ENCODE results near the gene UBR4. TPM values are rescaled to one million over a fixed set of nuclear protein-coding genes. Genes with fewer than 3 reads are reported as not detected.

The UBR4 gene
- total RNA-seq, 2 experiments from 2014 or later = 139 to 155 TPM

- POLR2A ChIA-PET = no interaction called here
- DNase-seq = no peak
- no peaks in the 10 kb centered on the region for H3K9me3 Mint-ChIP-seq
- no peaks in the 10 kb centered on the region for H3K27me3 Mint-ChIP-seq
- peaks cover 50% of the 10 kb centered on the region for H3K36me3 Mint-ChIP-seq
- H3K4me3 Mint-ChIP-seq = no peak overlapping the region
- no peak overlapping the region for H3K27ac Mint-ChIP-seq
- no peaks in the 10 kb centered on the region for H3K4me1 Mint-ChIP-seq
- ATAC-seq (ENCODE audit: low read depth) = no peak
These were observed 71.7 kb downstream of the UBR4 start for GRCh38 chr1:19138331-19138730.

GRCh38 chr1:19137158-19137557 lies 72.9 kb downstream of the UBR4 start:
- H3K4me1 Mint-ChIP-seq = no peaks in the 10 kb centered on the region
- no peak overlapping the region for H3K27ac Mint-ChIP-seq
- POLR2A ChIA-PET = interaction anchor here (0.7 kb wide), 1 partner anchor 75 kb away, joined by 5 read pairs; no protein-coding TSS in a partner anchor
- DNase-seq (no peak), ATAC-seq (ENCODE audit: low read depth) (no peak)
- H3K36me3 Mint-ChIP-seq = peaks cover 58% of the 10 kb centered on the region
- peaks cover 1% of the 10 kb centered on the region for H3K9me3 Mint-ChIP-seq
- no peaks in the 10 kb centered on the region for H3K27me3 Mint-ChIP-seq
- no peak overlapping the region for H3K4me3 Mint-ChIP-seq

GRCh38 chr1:19133360-19133759 lies 76.7 kb downstream of the UBR4 start:
- H3K27me3 Mint-ChIP-seq = no peaks in the 10 kb centered on the region
- peaks cover 62% of the 10 kb centered on the region for H3K36me3 Mint-ChIP-seq
- ATAC-seq (ENCODE audit: low read depth) (no peak), DNase-seq (no peak)
- no peak overlapping the region for H3K27ac Mint-ChIP-seq
- H3K4me3 Mint-ChIP-seq = no peak overlapping the region
- no peaks in the 10 kb centered on the region for H3K4me1 Mint-ChIP-seq
- peaks cover 1% of the 10 kb centered on the region for H3K9me3 Mint-ChIP-seq
- POLR2A ChIA-PET = no interaction called here

- Mint-ChIP-seq H3K4me3 (no peak overlapping the region), H3K27ac (no peak overlapping the region), H3K9me3 (peaks cover 1% of the 10 kb centered on the region), H3K36me3 (peaks cover 56% of the 10 kb centered on the region), H3K4me1 (peaks cover 8% of the 10 kb centered on the region), H3K27me3 (no peaks in the 10 kb centered on the region)
- DNase-seq = no peak
- no peak for ATAC-seq (ENCODE audit: low read depth)
- POLR2A ChIA-PET = no interaction called here
These were observed 79.6 kb downstream of the UBR4 start for GRCh38 chr1:19130468-19130867.

- H3K9me3 Mint-ChIP-seq = peaks cover 1% of the 10 kb centered on the region
- DNase-seq = no peak
- H3K27ac Mint-ChIP-seq = no peak overlapping the region
- no peaks in the 10 kb centered on the region for H3K27me3 Mint-ChIP-seq
- ATAC-seq (ENCODE audit: low read depth) = no peak
- H3K4me3 Mint-ChIP-seq = no peak overlapping the region
- POLR2A ChIA-PET = no interaction called here
- peaks cover 21% of the 10 kb centered on the region for H3K4me1 Mint-ChIP-seq
- H3K36me3 Mint-ChIP-seq = peaks cover 55% of the 10 kb centered on the region
These were observed 81.0 kb downstream of the UBR4 start for GRCh38 chr1:19128968-19129514.

- peak; percentile 45 for ATAC-seq (ENCODE audit: low read depth)
- H3K9me3 Mint-ChIP-seq = no peaks in the 10 kb centered on the region
- no peak overlapping the region for H3K4me3 Mint-ChIP-seq
- peak overlapping the region; percentile 25 for H3K27ac Mint-ChIP-seq
- peaks cover 27% of the 10 kb centered on the region for H3K4me1 Mint-ChIP-seq
- no peak for DNase-seq
- peaks cover 37% of the 10 kb centered on the region for H3K36me3 Mint-ChIP-seq
- H3K27me3 Mint-ChIP-seq = no peaks in the 10 kb centered on the region
- POLR2A ChIA-PET = no interaction called here
These were observed 85.8 kb downstream of the UBR4 start for GRCh38 chr1:19124273-19124672.

GRCh38 chr1:19123837-19124236 lies 86.2 kb downstream of the UBR4 start:
- no peaks in the 10 kb centered on the region for H3K9me3 Mint-ChIP-seq
- POLR2A ChIA-PET = interaction anchor here (0.7 kb wide), 1 partner anchor 113 kb away, joined by 7 read pairs; no protein-coding TSS in a partner anchor

GRCh38 chr1:19122668-19123067 lies 87.4 kb downstream of the UBR4 start:
- POLR2A ChIA-PET = no interaction called here
- peaks cover 41% of the 10 kb centered on the region for H3K36me3 Mint-ChIP-seq
- no peaks in the 10 kb centered on the region for H3K27me3 Mint-ChIP-seq
- H3K4me3 Mint-ChIP-seq = no peak overlapping the region
- H3K4me1 Mint-ChIP-seq = peaks cover 27% of the 10 kb centered on the region
- H3K9me3 Mint-ChIP-seq = no peaks in the 10 kb centered on the region
- H3K27ac Mint-ChIP-seq = no peak overlapping the region
- ATAC-seq (ENCODE audit: low read depth) = no peak
- no peak for DNase-seq

More at GRCh38 chr1:19123837-19124236, 86.2 kb downstream of the UBR4 start:
- Mint-ChIP-seq H3K27me3 (no peaks in the 10 kb centered on the region), H3K4me1 (peaks cover 27% of the 10 kb centered on the region), H3K4me3 (no peak overlapping the region), H3K36me3 (peaks cover 35% of the 10 kb centered on the region), H3K27ac (peak overlapping the region; percentile 25)
- no peak for DNase-seq
- no peak for ATAC-seq (ENCODE audit: low read depth)

- Mint-ChIP-seq H3K27ac (peak overlapping the region; percentile 8), H3K4me3 (no peak overlapping the region)
- POLR2A ChIA-PET = no interaction called here
These were observed 88.9 kb downstream of the UBR4 start for GRCh38 chr1:19121192-19121591.

GRCh38 chr1:19120070-19120469 lies 90.0 kb downstream of the UBR4 start:
- H3K4me1 Mint-ChIP-seq = peaks cover 15% of the 10 kb centered on the region
- POLR2A ChIA-PET = no interaction called here
- H3K9me3 Mint-ChIP-seq = no peaks in the 10 kb centered on the region
- H3K4me3 Mint-ChIP-seq = no peak overlapping the region
- H3K27me3 Mint-ChIP-seq = no peaks in the 10 kb centered on the region
- DNase-seq = no peak
- no peak overlapping the region for H3K27ac Mint-ChIP-seq
- no peak for ATAC-seq (ENCODE audit: low read depth)
- H3K36me3 Mint-ChIP-seq = peaks cover 30% of the 10 kb centered on the region

More at GRCh38 chr1:19121192-19121591, 88.9 kb downstream of the UBR4 start:
- DNase-seq (no peak), ATAC-seq (ENCODE audit: low read depth) (no peak)
- peaks cover 21% of the 10 kb centered on the region for H3K4me1 Mint-ChIP-seq
- H3K27me3 Mint-ChIP-seq = no peaks in the 10 kb centered on the region
- H3K9me3 Mint-ChIP-seq = no peaks in the 10 kb centered on the region
- H3K36me3 Mint-ChIP-seq = peaks cover 34% of the 10 kb centered on the region

- peak overlapping the region; percentile 46 for H3K27ac Mint-ChIP-seq
- ATAC-seq (ENCODE audit: low read depth) (no peak), DNase-seq (no peak)
- H3K4me3 Mint-ChIP-seq = no peak overlapping the region
- no peaks in the 10 kb centered on the region for H3K27me3 Mint-ChIP-seq
- peaks cover 2% of the 10 kb centered on the region for H3K4me1 Mint-ChIP-seq
- H3K36me3 Mint-ChIP-seq = peaks cover 23% of the 10 kb centered on the region
- H3K9me3 Mint-ChIP-seq = no peaks in the 10 kb centered on the region
- POLR2A ChIA-PET = no interaction called here
These were observed 94.8 kb downstream of the UBR4 start for GRCh38 chr1:19115082-19115808.

GRCh38 chr1:19113697-19114092 lies 96.4 kb downstream of the UBR4 start:
- Mint-ChIP-seq H3K9me3 (no peaks in the 10 kb centered on the region), H3K4me1 (no peaks in the 10 kb centered on the region), H3K27me3 (no peaks in the 10 kb centered on the region), H3K4me3 (no peak overlapping the region), H3K27ac (no peak overlapping the region), H3K36me3 (peaks cover 20% of the 10 kb centered on the region)
- DNase-seq (peak; percentile 41), ATAC-seq (ENCODE audit: low read depth) (peak; percentile 67)
- POLR2A ChIA-PET = no interaction called here

GRCh38 chr1:19112891-19113696 lies 97.0 kb downstream of the UBR4 start:
- POLR2A ChIA-PET = no interaction called here
- Mint-ChIP-seq H3K27ac (no peak overlapping the region), H3K36me3 (peaks cover 18% of the 10 kb centered on the region), H3K27me3 (no peaks in the 10 kb centered on the region), H3K4me1 (no peaks in the 10 kb centered on the region), H3K4me3 (no peak overlapping the region), H3K9me3 (no peaks in the 10 kb centered on the region)
- DNase-seq (no peak), ATAC-seq (ENCODE audit: low read depth) (no peak)
